ENCODE measurements around the gene RBM25. TPM values are rescaled to one million over a fixed set of nuclear protein-coding genes. Genes with fewer than 3 reads are reported as not detected.

The RBM25 gene
- total RNA-seq, 4 donors from 2014 or later, result 53.1 to 157 (median 96.4) TPM

- no peak for DNase-seq
- in situ Hi-C loops (cut with MboI; ENCODE audit: low pct_ligation_motif_present in 1 of 4, low pct_unique_long_range_greater_than_20kb in 1 of 4, low sequenced_read_pairs in 3 of 4) (no loop called here), intact Hi-C loops (cut with DNase I; ENCODE audit: low total_unique reads) (no loop called here)
- no peaks in the 10 kb centered on the region for H3K27me3 ChIP-seq
- no peak for TF ChIP-seq POLR2AphosphoS5 (IDR thresholded peaks at IDR 0.05)
- no peak for TF ChIP-seq POLR2A (IDR thresholded peaks at IDR 0.05)
- no peak for TF ChIP-seq EP300 (IDR thresholded peaks at IDR 0.05; ENCODE audit: low read depth)
- TF ChIP-seq, protein P1, sequence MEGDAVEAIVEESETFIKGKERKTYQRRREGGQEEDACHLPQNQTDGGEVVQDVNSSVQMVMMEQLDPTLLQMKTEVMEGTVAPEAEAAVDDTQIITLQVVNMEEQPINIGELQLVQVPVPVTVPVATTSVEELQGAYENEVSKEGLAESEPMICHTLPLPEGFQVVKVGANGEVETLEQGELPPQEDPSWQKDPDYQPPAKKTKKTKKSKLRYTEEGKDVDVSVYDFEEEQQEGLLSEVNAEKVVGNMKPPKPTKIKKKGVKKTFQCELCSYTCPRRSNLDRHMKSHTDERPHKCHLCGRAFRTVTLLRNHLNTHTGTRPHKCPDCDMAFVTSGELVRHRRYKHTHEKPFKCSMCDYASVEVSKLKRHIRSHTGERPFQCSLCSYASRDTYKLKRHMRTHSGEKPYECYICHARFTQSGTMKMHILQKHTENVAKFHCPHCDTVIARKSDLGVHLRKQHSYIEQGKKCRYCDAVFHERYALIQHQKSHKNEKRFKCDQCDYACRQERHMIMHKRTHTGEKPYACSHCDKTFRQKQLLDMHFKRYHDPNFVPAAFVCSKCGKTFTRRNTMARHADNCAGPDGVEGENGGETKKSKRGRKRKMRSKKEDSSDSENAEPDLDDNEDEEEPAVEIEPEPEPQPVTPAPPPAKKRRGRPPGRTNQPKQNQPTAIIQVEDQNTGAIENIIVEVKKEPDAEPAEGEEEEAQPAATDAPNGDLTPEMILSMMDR (IDR thresholded peaks at IDR 0.05), result no peak
- 79 to 80% methylated on average over 1 to 3 of the region's 3 CpGs for WGBS, 2 donors (ENCODE audit: low coverage in 1 of 2)
- H3K4me3 ChIP-seq, result no peak overlapping the region
- no peak overlapping the region for H3K27ac ChIP-seq
- peaks cover 0 to 93% (median 44%) of the 10 kb centered on the region in 4 donors for H3K36me3 ChIP-seq
- no peaks in the 10 kb centered on the region for H3K4me1 ChIP-seq
- no peaks in the 10 kb centered on the region for H3K9me3 ChIP-seq
Measured at GRCh38 chr14:73105050-73105449, 46.7 kb downstream of the RBM25 start.

DNA sequence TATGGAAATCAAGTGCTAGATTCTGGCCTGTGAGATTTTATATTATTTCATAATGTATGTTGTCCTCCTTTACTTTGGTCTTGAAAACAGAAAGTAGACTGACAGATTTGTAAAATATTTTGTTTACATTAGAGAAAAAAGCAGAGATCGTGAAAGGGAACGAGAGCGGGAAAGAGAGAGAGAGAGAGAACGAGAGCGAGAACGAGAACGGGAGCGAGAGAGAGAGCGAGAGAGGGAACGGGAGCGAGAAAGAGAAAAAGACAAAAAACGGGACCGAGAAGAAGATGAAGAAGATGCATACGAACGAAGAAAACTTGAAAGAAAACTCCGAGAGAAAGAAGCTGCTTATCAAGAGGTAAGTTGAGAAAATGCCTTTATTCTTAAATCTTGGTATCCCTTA, 47.4 kb downstream of the RBM25 start:
- Histone ChIP-seq H3K4me1 (no peaks in the 10 kb centered on the region), H3K36me3 (peaks cover 0 to 93% (median 44%) of the 10 kb centered on the region in 4 donors), H3K9me3 (no peaks in the 10 kb centered on the region), H3K4me3 (no peak overlapping the region), H3K27ac (no peak overlapping the region), H3K27me3 (no peaks in the 10 kb centered on the region)
- intact Hi-C loops (cut with DNase I; ENCODE audit: low total_unique reads) (no loop called here), in situ Hi-C loops (cut with MboI; ENCODE audit: low pct_ligation_motif_present in 1 of 4, low pct_unique_long_range_greater_than_20kb in 1 of 4, low sequenced_read_pairs in 3 of 4) (no loop called here)
- no peak for DNase-seq
- TF ChIP-seq POLR2AphosphoS5 (IDR thresholded peaks at IDR 0.05) (no peak), EP300 (IDR thresholded peaks at IDR 0.05; ENCODE audit: low read depth) (no peak), POLR2A (IDR thresholded peaks at IDR 0.05) (no peak)
- TF ChIP-seq, protein P1 (IDR thresholded peaks at IDR 0.05), result no peak
- WGBS, 2 donors (ENCODE audit: low coverage in 1 of 2), result 87 to 91% methylated on average over 12 to 16 of the region's 16 CpGs

DNA sequence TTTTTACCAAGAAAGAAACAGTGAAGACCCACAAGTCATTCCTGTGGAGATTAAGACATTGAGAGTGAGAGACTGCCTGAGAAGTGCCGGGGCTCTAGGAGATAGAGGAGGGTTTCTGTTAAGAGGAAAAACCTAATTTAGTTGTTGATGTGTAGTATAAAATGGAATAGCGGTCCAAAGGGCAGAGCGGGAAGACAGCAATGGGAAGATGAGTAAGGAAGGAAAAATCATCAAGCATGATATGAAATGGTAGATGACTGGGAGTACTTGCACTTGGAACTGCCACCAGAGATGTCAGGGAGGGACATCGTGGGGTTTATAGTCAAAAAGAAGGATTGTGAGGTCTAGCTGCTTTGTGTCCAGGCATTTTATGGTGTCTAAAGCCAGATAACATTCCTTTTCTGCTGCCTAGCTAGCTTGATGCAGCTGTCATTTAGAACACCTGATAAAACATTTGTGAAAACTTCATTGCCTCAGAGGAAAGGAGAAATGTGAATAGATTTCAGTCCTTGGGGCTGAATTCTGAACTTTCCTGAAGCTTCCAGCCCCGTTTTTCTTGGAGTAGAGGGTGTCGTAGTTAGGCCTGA, 57.8 kb downstream of the RBM25 start:
- DNase-seq, result no peak
- Histone ChIP-seq H3K27me3 (no peaks in the 10 kb centered on the region), H3K9me3 (no peaks in the 10 kb centered on the region), H3K27ac (no peak overlapping the region), H3K4me1 (peaks cover 0 to 5% (median 0%) of the 10 kb centered on the region in 4 donors), H3K36me3 (peaks cover 2 to 68% (median 29%) of the 10 kb centered on the region in 4 donors), H3K4me3 (no peak overlapping the region)
- in situ Hi-C loops (cut with MboI; ENCODE audit: low pct_ligation_motif_present in 1 of 4, low pct_unique_long_range_greater_than_20kb in 1 of 4, low sequenced_read_pairs in 3 of 4) (no loop called here), intact Hi-C loops (cut with DNase I; ENCODE audit: low total_unique reads) (no loop called here)
- 69 to 75% methylated on average over 6 of the region's 6 CpGs for WGBS, 2 donors (ENCODE audit: low coverage in 1 of 2)
- TF ChIP-seq POLR2AphosphoS5 (IDR thresholded peaks at IDR 0.05) (no peak), POLR2A (IDR thresholded peaks at IDR 0.05) (no peak), EP300 (IDR thresholded peaks at IDR 0.05; ENCODE audit: low read depth) (no peak)
- TF ChIP-seq, protein P1 (IDR thresholded peaks at IDR 0.05), result no peak

- intact Hi-C loops (cut with DNase I; ENCODE audit: low total_unique reads), result no loop called here
- H3K36me3 ChIP-seq, result peaks cover 0 to 14% (median 5%) of the 10 kb centered on the region in 4 donors
Measured at GRCh38 chr14:73124180-73124894, 66.0 kb downstream of the RBM25 start.

More at GRCh38 chr14:73124180-73124894, 66.0 kb downstream of the RBM25 start:
- Histone ChIP-seq H3K4me3 (no peak overlapping the region), H3K9me3 (no peaks in the 10 kb centered on the region), H3K27ac (no peak overlapping the region), H3K4me1 (no peaks in the 10 kb centered on the region), H3K27me3 (no peaks in the 10 kb centered on the region)
- WGBS, 2 donors (ENCODE audit: low coverage in 1 of 2), result 74 to 83% methylated on average over 2 to 6 of the region's 6 CpGs
- DNase-seq, result no peak
- TF ChIP-seq POLR2AphosphoS5 (IDR thresholded peaks at IDR 0.05), result no peak
- TF ChIP-seq EP300 (IDR thresholded peaks at IDR 0.05; ENCODE audit: low read depth), result no peak
- TF ChIP-seq POLR2A (IDR thresholded peaks at IDR 0.05), result no peak
- TF ChIP-seq, protein P1 (IDR thresholded peaks at IDR 0.05), result no peak
- in situ Hi-C loops (cut with MboI; ENCODE audit: low pct_ligation_motif_present in 1 of 4, low pct_unique_long_range_greater_than_20kb in 1 of 4, low sequenced_read_pairs in 3 of 4), result no loop called here
